ENCODE data around the gene SFXN5.

Gene SFXN5

GRCh38 chr2:72927619-72928550 lies 143.6 kb downstream of the SFXN5 start:
- no peak for DNase-seq (ENCODE audit: low read depth)
- H3K4me3 ChIP-seq (ENCODE audit: control insufficient read depth, low read depth, low read length): no peak overlapping the region
- no peak for TF ChIP-seq CTCF (conservative IDR thresholded peaks at IDR 0.05; ENCODE audit: control insufficient read depth, insufficient read depth, low read depth, low read length)

DNA sequence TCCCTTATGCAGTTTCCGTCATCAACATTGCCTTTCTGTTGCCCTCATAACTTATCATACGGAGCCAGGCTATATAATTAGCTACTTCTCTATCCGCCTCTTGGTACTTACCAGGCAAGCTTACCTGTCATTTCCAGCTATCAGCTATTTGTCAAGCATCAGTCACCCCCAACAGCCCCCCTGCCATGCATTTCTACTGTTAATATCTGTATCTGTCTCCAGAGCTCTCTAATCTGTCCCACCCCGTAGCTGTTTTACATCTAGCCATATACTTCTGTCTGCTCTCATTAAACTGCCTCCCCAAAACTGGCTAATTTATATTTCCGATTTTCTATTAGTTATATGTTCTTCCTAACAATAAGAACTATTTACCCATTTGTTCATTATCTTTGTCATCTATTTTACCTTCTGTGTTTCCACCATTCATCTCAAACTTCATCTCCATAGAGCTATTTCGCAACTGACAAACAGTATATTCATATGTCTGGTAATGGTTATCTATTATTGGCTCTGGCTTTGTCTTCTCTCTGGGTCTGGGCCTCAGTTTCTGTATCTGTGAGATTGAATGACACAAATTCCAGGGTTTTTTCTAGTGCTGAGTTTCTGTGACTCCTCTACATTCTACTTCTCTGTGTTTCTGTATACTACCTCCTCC lies 144.6 kb downstream of the SFXN5 start:
- no peak for TF ChIP-seq CTCF (conservative IDR thresholded peaks at IDR 0.05; ENCODE audit: control insufficient read depth, insufficient read depth, low read depth, low read length)
- no peak overlapping the region for H3K4me3 ChIP-seq (ENCODE audit: control insufficient read depth, low read depth, low read length)
- no peak for DNase-seq (ENCODE audit: low read depth)

DNA sequence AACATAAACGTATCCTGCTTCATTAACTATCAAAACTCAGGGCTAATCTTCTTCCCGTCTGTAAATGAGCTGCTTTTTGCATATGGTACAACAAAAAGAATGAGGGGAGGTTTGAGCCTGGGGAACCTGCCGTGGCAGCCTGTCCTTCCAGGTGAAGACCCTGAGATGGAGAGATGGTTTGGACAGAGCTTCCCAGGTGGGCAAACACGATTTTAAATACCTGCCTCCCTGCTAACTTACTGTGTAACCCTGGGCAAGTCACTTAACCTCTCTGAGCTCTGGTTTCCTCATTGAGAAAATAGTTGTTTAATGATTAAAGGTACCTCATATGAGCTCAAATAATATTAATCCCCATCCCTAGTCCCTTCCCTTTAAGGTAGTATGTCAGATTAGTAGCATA lies 145.1 kb downstream of the SFXN5 start:
- H3K4me3 ChIP-seq (ENCODE audit: control insufficient read depth, low read depth, low read length): no peak overlapping the region
- no peak for DNase-seq (ENCODE audit: low read depth)
- no peak for TF ChIP-seq CTCF (conservative IDR thresholded peaks at IDR 0.05; ENCODE audit: control insufficient read depth, insufficient read depth, low read depth, low read length)

DNA sequence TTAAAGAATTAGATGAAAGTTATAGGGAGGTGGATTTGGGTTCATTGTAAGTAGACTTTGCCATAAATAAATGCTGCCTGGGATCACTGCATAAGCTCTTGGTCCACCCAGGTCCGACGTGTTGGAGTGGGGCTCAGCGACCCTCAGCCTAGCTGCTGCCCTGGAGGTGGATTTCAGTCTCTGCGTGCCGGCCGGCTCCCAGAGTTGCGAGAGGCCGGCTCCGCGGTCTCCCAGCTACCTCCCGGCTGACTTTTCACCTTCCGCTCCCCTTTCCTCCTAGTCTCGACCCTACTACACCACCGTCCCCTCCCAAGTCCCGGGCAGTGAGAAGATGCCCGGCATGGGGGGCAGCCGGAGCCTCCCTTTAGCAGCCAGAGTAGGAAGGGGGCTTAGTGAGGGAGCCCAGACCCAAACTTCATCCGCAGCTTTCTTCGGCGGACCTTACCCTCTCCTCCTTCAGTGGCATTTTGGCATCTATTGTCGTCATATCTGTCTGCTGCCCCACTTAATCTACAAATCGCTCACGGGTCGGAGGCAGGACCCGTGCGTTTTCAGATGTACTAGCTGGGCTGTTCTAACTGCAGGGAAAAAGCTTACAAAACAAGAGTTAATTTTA lies 146.1 kb downstream of the SFXN5 start:
- no peak for TF ChIP-seq CTCF (conservative IDR thresholded peaks at IDR 0.05; ENCODE audit: control insufficient read depth, insufficient read depth, low read depth, low read length)
- H3K4me3 ChIP-seq (ENCODE audit: control insufficient read depth, low read depth, low read length): no peak overlapping the region
- no peak for DNase-seq (ENCODE audit: low read depth)

- no peak for DNase-seq (ENCODE audit: low read depth)
- no peak overlapping the region for H3K4me3 ChIP-seq (ENCODE audit: control insufficient read depth, low read depth, low read length)
- TF ChIP-seq CTCF (conservative IDR thresholded peaks at IDR 0.05; ENCODE audit: control insufficient read depth, insufficient read depth, low read depth, low read length): no peak
These were observed 146.9 kb downstream of the SFXN5 start for GRCh38 chr2:72924353-72925240.

GRCh38 chr2:72923833-72924352 lies 147.6 kb downstream of the SFXN5 start:
- TF ChIP-seq CTCF (conservative IDR thresholded peaks at IDR 0.05; ENCODE audit: control insufficient read depth, insufficient read depth, low read depth, low read length): no peak
- H3K4me3 ChIP-seq (ENCODE audit: control insufficient read depth, low read depth, low read length): no peak overlapping the region

More at GRCh38 chr2:72923833-72924352, 147.6 kb downstream of the SFXN5 start:
- DNase-seq (ENCODE audit: low read depth): no peak
